Measurements from ENCODE around the gene CADM1.

DNA sequence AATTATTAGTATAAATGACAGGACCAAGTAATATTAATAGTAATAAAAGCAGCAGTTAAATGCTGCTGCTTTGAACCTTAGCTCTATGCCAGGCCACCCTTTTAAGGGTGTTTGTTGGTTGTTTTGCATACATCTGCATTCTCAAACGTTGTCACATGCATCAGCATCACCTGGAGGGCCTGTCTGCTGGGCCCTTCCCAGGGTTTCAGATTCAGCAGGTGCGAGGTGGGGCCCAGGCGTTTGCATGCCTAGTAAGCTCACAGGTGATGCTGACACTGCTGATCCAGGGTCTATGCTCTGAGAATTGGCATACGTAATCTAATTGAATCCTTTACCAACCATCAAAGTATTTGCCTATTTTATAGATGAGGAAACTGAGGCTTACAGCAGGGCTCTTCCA, 246.5 kb downstream of the CADM1 start:
- TF ChIP-seq, protein P1, sequence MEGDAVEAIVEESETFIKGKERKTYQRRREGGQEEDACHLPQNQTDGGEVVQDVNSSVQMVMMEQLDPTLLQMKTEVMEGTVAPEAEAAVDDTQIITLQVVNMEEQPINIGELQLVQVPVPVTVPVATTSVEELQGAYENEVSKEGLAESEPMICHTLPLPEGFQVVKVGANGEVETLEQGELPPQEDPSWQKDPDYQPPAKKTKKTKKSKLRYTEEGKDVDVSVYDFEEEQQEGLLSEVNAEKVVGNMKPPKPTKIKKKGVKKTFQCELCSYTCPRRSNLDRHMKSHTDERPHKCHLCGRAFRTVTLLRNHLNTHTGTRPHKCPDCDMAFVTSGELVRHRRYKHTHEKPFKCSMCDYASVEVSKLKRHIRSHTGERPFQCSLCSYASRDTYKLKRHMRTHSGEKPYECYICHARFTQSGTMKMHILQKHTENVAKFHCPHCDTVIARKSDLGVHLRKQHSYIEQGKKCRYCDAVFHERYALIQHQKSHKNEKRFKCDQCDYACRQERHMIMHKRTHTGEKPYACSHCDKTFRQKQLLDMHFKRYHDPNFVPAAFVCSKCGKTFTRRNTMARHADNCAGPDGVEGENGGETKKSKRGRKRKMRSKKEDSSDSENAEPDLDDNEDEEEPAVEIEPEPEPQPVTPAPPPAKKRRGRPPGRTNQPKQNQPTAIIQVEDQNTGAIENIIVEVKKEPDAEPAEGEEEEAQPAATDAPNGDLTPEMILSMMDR (IDR thresholded peaks at IDR 0.05) = no peak
- no peak for TF ChIP-seq POLR2A (IDR thresholded peaks at IDR 0.05)
- no peak for TF ChIP-seq EP300 (IDR thresholded peaks at IDR 0.05)
